Retinal pigment epithelial cell (primary cell): ENCODE results near the gene MUS81.
A peak's percentile ranks its signal among the peaks of the same experiment; 100 is the strongest.

Source experiments
- DNase-seq: peaks from one replicate; pipeline ENCODE4 v3.0.0-alpha.2; 2010; ENCODE audit warnings: low read depth
- H3K4me3 ChIP-seq: 2 replicates; pipeline ENCODE4 v1.5.1; 2011; ENCODE audit warnings: mild to moderate bottlenecking, low read length, control low read depth, moderate library complexity
- CTCF ChIP-seq: conservative IDR thresholded peaks from 2 replicates; pipeline ENCODE4 v1.5.1; 2011; ENCODE audit warnings: low read depth, low read length, control low read depth, inconsistent platforms

MUS81 gene

GRCh38 chr11:65860278-65861164 lies at the start of gene MUS81:
MUS81 (plus strand) TSS chr11:65860433; CDS start chr11:65860754, 321 bp downstream.
- TF ChIP-seq CTCF = peak; percentile 84

GRCh38 chr11:65811764-65812475 lies 48.3 kb upstream of the MUS81 start:
- no peak overlapping the region for H3K4me3 ChIP-seq
- no peak for DNase-seq
- no peak for TF ChIP-seq CTCF

More at GRCh38 chr11:65860278-65861164, at the start of gene MUS81:
- peak within 1 kb of the TSS; percentile 90 for H3K4me3 ChIP-seq
- DNase-seq = peak; percentile 95

- H3K4me3 ChIP-seq = no peak overlapping the region
- DNase-seq = no peak
- no peak for TF ChIP-seq CTCF
Measured at GRCh38 chr11:65814131-65814985, 45.9 kb upstream of the MUS81 start.

- no peak for DNase-seq
- H3K4me3 ChIP-seq = no peak overlapping the region
- no peak for TF ChIP-seq CTCF
Measured at GRCh38 chr11:65814986-65815565, 45.2 kb upstream of the MUS81 start.

- H3K4me3 ChIP-seq = no peak overlapping the region
- DNase-seq = no peak
- no peak for TF ChIP-seq CTCF
Measured at GRCh38 chr11:65816696-65817095, 43.5 kb upstream of the MUS81 start.

- peak overlapping the region; percentile 67 for H3K4me3 ChIP-seq
- TF ChIP-seq CTCF = no peak
- DNase-seq = no peak
Measured at GRCh38 chr11:65817312-65817834, 42.9 kb upstream of the MUS81 start.
